Measurements from ENCODE around the gene LRBA. TPM values are rescaled to one million over a fixed set of nuclear protein-coding genes. Genes with fewer than 3 reads are reported as not detected.

The LRBA gene
- total RNA-seq, 1 donor: 38.4 TPM

- no peak overlapping the region for H3K4me3 ChIP-seq (ENCODE audit: low read depth, low read length)
- no peak for TF ChIP-seq CTCF (IDR thresholded peaks at IDR 0.05; ENCODE audit: insufficient read depth, low read depth, low read length)
- DNase-seq (ENCODE audit: low read depth): no peak
Observed at GRCh38 chr4:150315175-150315574, 699.9 kb downstream of the LRBA start.

- TF ChIP-seq CTCF (IDR thresholded peaks at IDR 0.05; ENCODE audit: insufficient read depth, low read depth, low read length): no peak
- DNase-seq (ENCODE audit: low read depth): no peak
- H3K4me3 ChIP-seq (ENCODE audit: low read depth, low read length): no peak overlapping the region
Observed at GRCh38 chr4:150314031-150314430, 701.1 kb downstream of the LRBA start.

- no peak for TF ChIP-seq CTCF (IDR thresholded peaks at IDR 0.05; ENCODE audit: insufficient read depth, low read depth, low read length)
- no peak overlapping the region for H3K4me3 ChIP-seq (ENCODE audit: low read depth, low read length)
- DNase-seq (ENCODE audit: low read depth): no peak
Observed at GRCh38 chr4:150310159-150310895, 704.8 kb downstream of the LRBA start.

DNA sequence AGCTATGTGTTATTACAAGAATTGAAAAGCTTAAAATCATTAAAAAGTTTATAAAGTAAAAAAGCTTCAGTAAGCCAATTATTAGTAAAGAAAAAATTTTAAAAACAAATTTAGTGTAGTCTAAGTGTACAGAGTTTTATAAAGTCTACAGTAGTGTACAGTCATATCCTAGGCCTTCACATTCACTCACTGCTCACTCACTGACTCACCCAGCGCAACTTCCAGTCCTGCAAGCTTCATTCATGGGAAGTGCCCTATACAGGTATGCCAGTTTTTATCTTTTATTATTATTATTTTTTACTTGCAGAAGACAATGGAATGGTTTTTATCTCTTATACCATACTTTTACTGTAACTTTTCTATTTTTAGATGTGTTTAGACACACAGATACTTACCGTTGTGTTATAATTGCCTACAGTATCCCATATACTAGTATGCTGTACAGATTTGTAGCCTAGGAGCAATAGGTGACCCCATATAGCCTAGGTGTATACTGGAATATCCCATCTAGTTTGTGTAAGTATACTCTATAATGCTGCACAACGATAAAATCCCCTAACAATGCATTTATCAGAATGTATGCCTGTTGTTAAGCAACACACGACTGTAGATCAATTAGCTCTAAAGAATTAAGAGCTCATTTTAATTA, 706.1 kb downstream of the LRBA start:
- no peak for DNase-seq (ENCODE audit: low read depth)
- no peak overlapping the region for H3K4me3 ChIP-seq (ENCODE audit: low read depth, low read length)
- no peak for TF ChIP-seq CTCF (IDR thresholded peaks at IDR 0.05; ENCODE audit: insufficient read depth, low read depth, low read length)

DNA sequence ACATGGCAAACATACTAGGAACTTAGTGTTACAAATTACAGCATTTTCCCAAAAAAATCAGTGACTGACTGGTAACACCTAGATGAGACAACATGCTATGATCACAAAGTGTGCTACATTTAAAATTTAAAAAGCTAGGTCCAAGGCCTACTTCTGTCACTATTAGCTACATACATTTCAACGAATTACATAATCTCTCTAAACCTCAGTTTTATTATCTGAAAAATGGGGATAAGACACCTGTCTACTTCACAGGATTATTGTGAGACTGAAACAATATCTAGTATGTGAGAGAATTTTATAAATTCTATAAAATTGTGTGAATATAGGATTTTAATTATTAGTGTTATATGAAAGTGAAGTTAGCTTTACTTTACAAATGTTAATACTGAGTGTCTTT, 708.4 kb downstream of the LRBA start:
- TF ChIP-seq CTCF (IDR thresholded peaks at IDR 0.05; ENCODE audit: insufficient read depth, low read depth, low read length): no peak
- H3K4me3 ChIP-seq (ENCODE audit: low read depth, low read length): no peak overlapping the region
- no peak for DNase-seq (ENCODE audit: low read depth)

GRCh38 chr4:150305995-150306394, 709.1 kb downstream of the LRBA start:
- no peak for TF ChIP-seq CTCF (IDR thresholded peaks at IDR 0.05; ENCODE audit: insufficient read depth, low read depth, low read length)
- peak; percentile 61 for DNase-seq (ENCODE audit: low read depth)
- no peak overlapping the region for H3K4me3 ChIP-seq (ENCODE audit: low read depth, low read length)

All from fibroblast of villous mesenchyme (primary cell).